Stimulated activated CD4-positive, alpha-beta T cell treated with anti-CD3 and anti-CD28 coated beads, Interleukin-12 subunit alpha, Interleukin-12 subunit beta, amount 100 ng/mL, for 24 hours (primary cell): Measurements from ENCODE around the gene ARMCX2.
"Not testable (repeated sequence)": the region's sequence is repeated elsewhere in the genome, so short reads cannot be mapped to it uniquely, and the experiment has no call there.

Source experiments
- DNase-seq, 2 experiments: peaks; one replicate each; pipeline ENCODE4 v3.0.0-alpha.2; 2020; ENCODE audit warnings: low read depth in 2 of 2

ARMCX2 gene

GRCh38 chrX:101659601-101660063, at the start of gene ARMCX2:
ARMCX2 (minus strand) TSS chrX:101659850; CDS start chrX:101657588, 2,262 bp downstream.
- DNase-seq: no peak

- no peak for DNase-seq
Observed at GRCh38 chrX:101709384-101709783, 49.7 kb upstream of the ARMCX2 start.

- no peak for DNase-seq
Observed at GRCh38 chrX:101708163-101708562, 48.5 kb upstream of the ARMCX2 start.

GRCh38 chrX:101693476-101693875, 33.8 kb upstream of the ARMCX2 start:
- no peak for DNase-seq

GRCh38 chrX:101691835-101692234, 32.2 kb upstream of the ARMCX2 start:
- no peak for DNase-seq

GRCh38 chrX:101686574-101686973, 26.9 kb upstream of the ARMCX2 start:
- no peak for DNase-seq

GRCh38 chrX:101685923-101686322, 26.3 kb upstream of the ARMCX2 start:
- DNase-seq: no peak

- DNase-seq: no peak
Observed at GRCh38 chrX:101682723-101683122, 23.1 kb upstream of the ARMCX2 start.

- DNase-seq: no peak
Observed at GRCh38 chrX:101677028-101677427, 17.4 kb upstream of the ARMCX2 start.

GRCh38 chrX:101676571-101676970, 16.9 kb upstream of the ARMCX2 start:
- no peak for DNase-seq

- DNase-seq: no peak
Observed at GRCh38 chrX:101668143-101668542, 8.5 kb upstream of the ARMCX2 start.

GRCh38 chrX:101658661-101659491, 774 bp downstream of the ARMCX2 start:
- DNase-seq: peak; percentile 25 to 66

GRCh38 chrX:101657495-101657894, 2.2 kb downstream of the ARMCX2 start:
- DNase-seq: no peak

- DNase-seq: no peak
Observed at GRCh38 chrX:101656817-101657216, 2.8 kb downstream of the ARMCX2 start.

- DNase-seq: no peak
Observed at GRCh38 chrX:101655534-101655933, 4.1 kb downstream of the ARMCX2 start.

- not testable (repeated sequence) for DNase-seq
Observed at GRCh38 chrX:101647716-101648115, 11.9 kb downstream of the ARMCX2 start.

GRCh38 chrX:101642093-101642492, 17.6 kb downstream of the ARMCX2 start:
- no peak for DNase-seq

GRCh38 chrX:101639583-101639982, 20.1 kb downstream of the ARMCX2 start:
- DNase-seq: no peak

- no peak for DNase-seq
Observed at GRCh38 chrX:101619364-101619763, 40.3 kb downstream of the ARMCX2 start.

- peak; percentile 38 to 54 for DNase-seq
Observed at GRCh38 chrX:101617211-101618191, 42.1 kb downstream of the ARMCX2 start, which contains the start of gene ARMCX6. ARMCX6 (minus strand) TSS chrX:101618000; CDS start chrX:101616620, 1,380 bp downstream.

GRCh38 chrX:101605728-101606127, 53.9 kb downstream of the ARMCX2 start:
- DNase-seq: no peak
